Spleen (tissue), 7 donors: Measurements from ENCODE around the gene DNAJB8.

Experiments used
- CTCF ChIP-seq, 11 experiments: fragments of 200-600 bp in 7 of 11; fragments of 450-650 bp in 4 of 11; sonication (generic) in 4 of 11; IDR thresholded peaks in 8 of 11; conservative IDR thresholded peaks in 3 of 11; 1 replicate in 7 of 11; 2 replicates in 4 of 11; pipeline versions ENCODE4 v1.4.0 to v1.8.0; 2016 to 2021; ENCODE audit warnings: antibody characterized with exemption in 11 of 11, inconsistent platforms in 4 of 11, mild to moderate bottlenecking in 1 of 11
- POLR2A ChIP-seq, 3 donors: fragments of 450-650 bp; IDR thresholded peaks; one replicate each; pipeline ENCODE4 v1.5.1; 2017; ENCODE audit warnings: antibody characterized with exemption in 3 of 3, mild to moderate bottlenecking in 1 of 3
- POLR2AphosphoS5 ChIP-seq, 3 donors: sonication (generic); formaldehyde crosslinking; IDR thresholded peaks; one replicate each; pipeline ENCODE4 v1.5.1; 2017; ENCODE audit warnings: antibody characterized with exemption in 3 of 3
- donor health status: DM: no; HTN: no; CAD: no; lungs with moderate emphysema.
- donor health status: DM: no; HTN: no; CAD: no.
- donor health status: DM: no; HTN: no; CAD: no.

- no peak for TF ChIP-seq CTCF (IDR thresholded peaks at IDR 0.05 in 8 of 11, conservative IDR thresholded peaks at IDR 0.05 in 3 of 11)
- TF ChIP-seq POLR2A (IDR thresholded peaks at IDR 0.05): no peak
- no peak for TF ChIP-seq POLR2AphosphoS5 (IDR thresholded peaks at IDR 0.05)
Observed at GRCh38 chr3:128471110-128471509, 4.4 kb upstream of the DNAJB8 start.
